Measurements from ENCODE around the gene TEKTIP1. TPM values are rescaled to one million over a fixed set of nuclear protein-coding genes. Genes with fewer than 3 reads are reported as not detected.

TEKTIP1 gene
- total and polyA plus RNA-seq, 9 of the 15 experiments (the other 6 are each of a cell fraction or from before 2014, with no cell fraction given): 0.66 TPM; not detected in 8

- TF ChIP-seq RBM17 (IDR thresholded peaks at IDR 0.05; ENCODE audit: borderline replicate concordance, low read depth, low read length): no peak
- TF ChIP-seq KLF13 (tag; IDR thresholded peaks at IDR 0.05; ENCODE audit: borderline replicate concordance, low read depth): no peak
- TF ChIP-seq EZH2 (IDR thresholded peaks at IDR 0.05; ENCODE audit: borderline replicate concordance, low read depth, low read length): no peak
- TF ChIP-seq TARDBP (IDR thresholded peaks at IDR 0.05): no peak
- TF ChIP-seq RERE (CRISPR knock-in tag; IDR thresholded peaks at IDR 0.05; ENCODE audit: borderline replicate concordance): no peak
- TF ChIP-seq MECOM (CRISPR knock-in tag; IDR thresholded peaks at IDR 0.05): no peak
- TF ChIP-seq ZNF707 (CRISPR knock-in tag; conservative IDR thresholded peaks at IDR 0.05): no peak
- no peak for TF ChIP-seq ZNF146 (CRISPR knock-in tag; IDR thresholded peaks at IDR 0.05; ENCODE audit: unreplicated experiment)
- TF ChIP-seq MLX (CRISPR knock-in tag; conservative IDR thresholded peaks at IDR 0.05): no peak
- TF ChIP-seq TCF7L2 (IDR thresholded peaks at IDR 0.05; ENCODE audit: low read depth, low read length): no peak
- no peak for TF ChIP-seq TSHZ1 (CRISPR knock-in tag; IDR thresholded peaks at IDR 0.05)
- no peak for TF ChIP-seq ZNF224 (CRISPR knock-in tag; IDR thresholded peaks at IDR 0.05)
- TF ChIP-seq CEBPG (CRISPR knock-in tag; IDR thresholded peaks at IDR 0.05): no peak
- no peak for TF ChIP-seq CEBPG (tag; conservative IDR thresholded peaks at IDR 0.05 in 1 of 2, IDR thresholded peaks at IDR 0.05 in 1 of 2)
- TF ChIP-seq TCFL5 (CRISPR knock-in tag; conservative IDR thresholded peaks at IDR 0.05): no peak
- no peak for TF ChIP-seq JUNB (CRISPR knock-in tag; conservative IDR thresholded peaks at IDR 0.05)
- no peak for TF ChIP-seq POLR3A (IDR thresholded peaks at IDR 0.05; ENCODE audit: borderline replicate concordance, extremely low read depth, insufficient read depth, insufficient read length)
- TF ChIP-seq SOX6 (IDR thresholded peaks at IDR 0.05): no peak; the same call in 1 of the 2 replicates
These were observed 33.3 kb downstream of the TEKTIP1 start (continued) for GRCh38 chr19:3572132-3572854.

Measured in K562 (cell line).